ENCODE data around the gene CTIF.

DNA sequence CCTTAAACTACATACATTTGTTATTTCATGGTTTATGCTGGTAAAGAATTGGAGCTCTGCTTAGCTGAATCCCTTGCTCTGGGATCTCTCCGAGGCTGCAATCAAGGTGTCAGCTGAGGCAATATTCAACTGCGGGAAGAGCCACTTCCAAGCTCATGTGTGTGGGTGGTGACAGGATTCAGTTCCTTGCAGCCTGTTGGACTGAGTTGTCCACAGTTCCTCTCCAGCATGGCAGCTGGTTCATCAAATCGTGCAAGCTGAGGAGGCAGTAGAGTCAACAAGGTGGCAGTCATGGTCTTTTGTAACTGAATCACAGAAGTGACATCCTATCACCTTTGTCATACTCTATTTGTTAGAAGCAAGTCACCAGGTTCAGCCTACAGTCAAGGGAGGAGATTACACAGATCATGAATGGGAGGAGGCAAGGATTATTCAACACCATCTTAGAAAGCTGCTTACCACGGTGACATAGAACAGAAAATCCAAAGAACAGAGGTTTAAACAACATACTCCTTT is 56.9 kb downstream of the CTIF start:
- TF ChIP-seq POLR2AphosphoS5 (IDR thresholded peaks at IDR 0.05; ENCODE audit: borderline replicate concordance, low read depth, low read length) (no peak), EZH2 (IDR thresholded peaks at IDR 0.05) (no peak), FOXP2 (optimal IDR thresholded peaks at IDR 0.05; ENCODE audit: control extremely low read depth, extremely low read length, insufficient read depth) (no peak)
